Chondrocyte (in vitro differentiated cells): ENCODE results near the gene NSG1. TPM values are rescaled to one million over a fixed set of nuclear protein-coding genes. Genes with fewer than 3 reads are reported as not detected.
A peak's percentile ranks its signal among the peaks of the same experiment; 100 is the strongest.

Experiments used
- DNase-seq: peaks from one replicate; pipeline ENCODE4 v3.0.0; 2021; ENCODE audit warnings: mixed read lengths, low spot score
- H3K27ac Mint-ChIP-seq: one replicate; pipeline ENCODE4 v1.8.0; 2021; ENCODE audit warnings: mild to moderate bottlenecking, moderate library complexity, mixed read lengths; ENCODE audit not compliant: unreplicated experiment
- H3K27me3 Mint-ChIP-seq: 2 replicates; pipeline ENCODE4 v1.8.0; 2021; ENCODE audit warnings: low read depth, mixed read lengths
- H3K36me3 Mint-ChIP-seq: 2 replicates; pipeline ENCODE4 v1.8.0; 2021; ENCODE audit warnings: low read depth, mixed read lengths
- H3K4me1 Mint-ChIP-seq: 2 replicates; pipeline ENCODE4 v1.8.0; 2021; ENCODE audit warnings: low read depth, mild to moderate bottlenecking, mixed read lengths
- H3K4me3 Mint-ChIP-seq: one replicate; pipeline ENCODE4 v1.8.0; 2021; ENCODE audit warnings: mild to moderate bottlenecking, moderate library complexity, mixed read lengths; ENCODE audit not compliant: unreplicated experiment
- H3K9me3 Mint-ChIP-seq: 2 replicates; pipeline ENCODE4 v1.8.0; 2021; ENCODE audit warnings: low read depth, mixed read lengths
- CTCF ChIP-seq: fragments of 200-600 bp; sonication (generic); IDR thresholded peaks from 2 replicates; pipeline ENCODE4 v1.5.0; 2021; ENCODE audit warnings: antibody characterized with exemption, mild to moderate bottlenecking, moderate library complexity
- total RNA-seq: library from RNA; stranded (reverse); gene quantifications from 3 replicates; pipeline ENCODE4 v1.2.1, GENCODE V29; 2021

The NSG1 gene
- total RNA-seq, 1 donor from 2014 or later, result 0.42 TPM

- Mint-ChIP-seq H3K9me3 (peaks cover 6% of the 10 kb centered on the region), H3K4me3 (no peak overlapping the region), H3K27ac (no peak overlapping the region), H3K4me1 (no peaks in the 10 kb centered on the region), H3K27me3 (peaks cover 50% of the 10 kb centered on the region), H3K36me3 (no peaks in the 10 kb centered on the region)
- TF ChIP-seq CTCF, result no peak
- peak; percentile 35 for DNase-seq
These were observed 9.7 kb upstream of the NSG1 start for GRCh38 chr4:4377191-4377590.

- peaks cover 56% of the 10 kb centered on the region for H3K27me3 Mint-ChIP-seq
- DNase-seq, result peak; percentile 34
- no peak overlapping the region for H3K27ac Mint-ChIP-seq
- no peak overlapping the region for H3K4me3 Mint-ChIP-seq
- TF ChIP-seq CTCF, result no peak
- peaks cover 6% of the 10 kb centered on the region for H3K9me3 Mint-ChIP-seq
- no peaks in the 10 kb centered on the region for H3K36me3 Mint-ChIP-seq
- H3K4me1 Mint-ChIP-seq, result no peaks in the 10 kb centered on the region
These were observed 9.0 kb upstream of the NSG1 start for GRCh38 chr4:4377732-4378460.

- H3K9me3 Mint-ChIP-seq, result peaks cover 3% of the 10 kb centered on the region
- no peak overlapping the region for H3K4me3 Mint-ChIP-seq
- peaks cover 67% of the 10 kb centered on the region for H3K27me3 Mint-ChIP-seq
- peak; percentile 78 for DNase-seq
- no peak overlapping the region for H3K27ac Mint-ChIP-seq
- TF ChIP-seq CTCF, result no peak
- H3K4me1 Mint-ChIP-seq, result no peaks in the 10 kb centered on the region
- H3K36me3 Mint-ChIP-seq, result no peaks in the 10 kb centered on the region
These were observed 7.3 kb upstream of the NSG1 start for GRCh38 chr4:4379540-4380087.

DNA sequence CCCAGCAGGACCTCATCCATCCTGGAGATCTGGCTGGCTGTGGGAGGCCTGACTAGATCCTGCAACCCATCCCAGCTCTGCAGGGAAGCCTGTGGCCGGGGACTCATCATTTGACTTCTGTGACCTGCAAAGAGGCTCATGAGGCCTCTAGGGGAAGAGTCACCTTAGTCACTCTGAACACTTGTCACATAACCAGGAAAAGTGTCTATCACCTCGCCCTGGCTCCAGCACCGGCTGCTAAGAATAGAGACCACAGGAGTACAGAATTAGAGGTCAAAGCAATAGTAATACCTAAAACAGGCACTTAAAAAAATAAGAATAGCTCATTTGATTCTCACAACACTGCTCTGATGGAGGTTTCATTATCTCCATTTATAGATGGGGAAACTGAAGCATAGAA is 3.8 kb upstream of the NSG1 start:
- no peaks in the 10 kb centered on the region for H3K36me3 Mint-ChIP-seq
- H3K27me3 Mint-ChIP-seq, result peaks cover 57% of the 10 kb centered on the region
- DNase-seq, result no peak
- no peak overlapping the region for H3K4me3 Mint-ChIP-seq
- peaks cover 8% of the 10 kb centered on the region for H3K4me1 Mint-ChIP-seq
- no peaks in the 10 kb centered on the region for H3K9me3 Mint-ChIP-seq
- no peak overlapping the region for H3K27ac Mint-ChIP-seq
- no peak for TF ChIP-seq CTCF

GRCh38 chr4:4384837-4385236 is 2.1 kb upstream of the NSG1 start:
- Mint-ChIP-seq H3K4me3 (no peak overlapping the region), H3K27me3 (peaks cover 68% of the 10 kb centered on the region), H3K9me3 (no peaks in the 10 kb centered on the region), H3K4me1 (peaks cover 11% of the 10 kb centered on the region), H3K36me3 (peaks cover 2% of the 10 kb centered on the region), H3K27ac (no peak overlapping the region)
- no peak for DNase-seq
- TF ChIP-seq CTCF, result peak; percentile 56
